GM08714 (cell line): ENCODE data around the gene GRK1.
"Not testable (repeated sequence)": the region's sequence is repeated elsewhere in the genome, so short reads cannot be mapped to it uniquely, and the experiment has no call there.

Experiments used
- H3K4me3 ChIP-seq: fragments of 200-500 bp; sonication (Bioruptor generic); 2 replicates; pipeline ENCODE4 v1.5.1; 2014; ENCODE audit warnings: mild to moderate bottlenecking, low read length, inconsistent platforms
- ZNF274 ChIP-seq: IDR thresholded peaks from 2 replicates; pipeline ENCODE4 v1.6.1; 2012; ENCODE audit warnings: mild to moderate bottlenecking, low read depth, low read length

The GRK1 gene

DNA sequence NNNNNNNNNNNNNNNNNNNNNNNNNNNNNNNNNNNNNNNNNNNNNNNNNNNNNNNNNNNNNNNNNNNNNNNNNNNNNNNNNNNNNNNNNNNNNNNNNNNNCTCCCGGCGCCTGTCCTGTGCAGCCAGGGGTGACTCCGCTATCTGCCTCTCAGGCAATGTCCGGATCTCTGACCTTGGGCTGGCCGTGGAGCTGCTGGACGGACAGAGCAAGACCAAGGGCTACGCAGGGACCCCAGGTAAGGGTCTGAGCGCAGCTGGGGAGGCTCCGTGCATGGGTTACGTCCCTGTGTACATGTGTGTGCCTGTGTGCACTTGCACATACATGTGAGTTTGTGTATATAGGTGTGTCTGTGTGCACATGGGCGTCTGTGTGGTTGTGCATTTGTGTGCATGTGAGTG is 55.9 kb downstream of the GRK1 start:
- no peak overlapping the region for H3K4me3 ChIP-seq
- TF ChIP-seq ZNF274 = no peak

DNA sequence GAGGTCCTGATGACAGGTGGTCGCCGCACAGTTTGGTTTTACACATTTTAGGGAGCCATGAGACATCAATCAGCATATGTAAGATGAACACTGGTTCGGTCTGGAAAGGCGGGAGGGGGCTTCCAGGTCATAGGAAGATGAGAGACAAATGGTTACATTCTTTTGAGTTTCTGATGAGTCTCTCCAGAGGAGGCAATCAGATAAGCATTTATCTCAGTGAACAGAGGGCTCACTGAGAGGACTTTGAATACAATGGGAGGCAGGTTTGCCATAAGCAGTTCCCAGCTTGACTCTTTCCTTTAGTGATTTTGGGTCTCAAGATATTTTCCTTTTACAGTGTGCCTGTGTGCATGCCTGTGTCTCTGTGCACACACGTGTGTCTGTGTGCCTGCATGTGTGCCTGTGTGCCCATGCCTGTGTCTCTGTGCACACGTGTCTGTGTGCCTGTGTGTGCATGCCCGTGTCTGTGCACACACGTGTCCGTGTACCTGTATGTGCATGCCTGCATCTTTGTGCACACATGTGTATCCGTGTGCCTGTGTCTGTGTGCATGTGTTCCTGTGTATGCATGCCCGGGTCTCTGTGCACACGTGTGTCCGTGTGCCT is 56.5 kb downstream of the GRK1 start:
- TF ChIP-seq ZNF274 = no peak
- H3K4me3 ChIP-seq = no peak overlapping the region

DNA sequence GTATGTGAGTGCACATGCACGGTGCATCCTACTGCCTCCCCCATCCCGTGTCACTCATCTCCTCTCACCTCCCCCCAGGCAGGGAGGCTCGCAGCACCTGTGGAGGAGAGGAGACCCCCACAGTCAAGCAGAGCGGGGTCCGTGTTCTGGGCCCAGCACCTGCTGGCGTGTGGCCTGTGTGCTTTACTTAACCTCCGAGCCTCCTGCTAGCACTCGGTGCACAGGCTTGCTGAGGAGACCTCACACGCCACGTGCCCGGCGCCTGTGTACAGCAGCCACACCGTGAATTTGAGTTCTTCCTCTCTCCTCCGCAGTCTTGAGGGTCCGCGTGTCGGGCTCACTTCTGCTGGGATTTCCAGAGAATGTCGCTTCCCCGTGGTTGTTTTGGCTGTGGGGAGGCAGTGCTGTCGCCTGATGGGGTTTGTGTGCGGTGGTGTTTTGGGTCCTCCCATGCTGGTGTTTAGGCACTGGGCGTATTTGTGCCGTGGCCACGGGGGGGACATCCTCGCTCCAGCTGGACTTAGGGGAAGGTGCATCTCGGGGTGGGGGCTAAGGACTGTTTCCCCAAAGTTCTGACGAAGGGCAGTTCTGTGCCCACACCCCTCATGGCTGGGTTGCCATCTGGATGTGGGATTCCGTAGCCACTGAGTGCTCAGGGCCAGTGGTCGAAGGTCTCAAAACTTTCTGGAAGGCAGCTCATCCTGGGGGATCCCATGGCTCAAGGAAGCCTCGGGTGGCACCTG is 57.2 kb downstream of the GRK1 start:
- no peak for TF ChIP-seq ZNF274
- H3K4me3 ChIP-seq = no peak overlapping the region

GRCh38 chr13:113724780-113725315 is 57.8 kb downstream of the GRK1 start:
- H3K4me3 ChIP-seq = peak overlapping the region; percentile 18; the same call in 1 of the 2 replicates
- TF ChIP-seq ZNF274 = no peak

DNA sequence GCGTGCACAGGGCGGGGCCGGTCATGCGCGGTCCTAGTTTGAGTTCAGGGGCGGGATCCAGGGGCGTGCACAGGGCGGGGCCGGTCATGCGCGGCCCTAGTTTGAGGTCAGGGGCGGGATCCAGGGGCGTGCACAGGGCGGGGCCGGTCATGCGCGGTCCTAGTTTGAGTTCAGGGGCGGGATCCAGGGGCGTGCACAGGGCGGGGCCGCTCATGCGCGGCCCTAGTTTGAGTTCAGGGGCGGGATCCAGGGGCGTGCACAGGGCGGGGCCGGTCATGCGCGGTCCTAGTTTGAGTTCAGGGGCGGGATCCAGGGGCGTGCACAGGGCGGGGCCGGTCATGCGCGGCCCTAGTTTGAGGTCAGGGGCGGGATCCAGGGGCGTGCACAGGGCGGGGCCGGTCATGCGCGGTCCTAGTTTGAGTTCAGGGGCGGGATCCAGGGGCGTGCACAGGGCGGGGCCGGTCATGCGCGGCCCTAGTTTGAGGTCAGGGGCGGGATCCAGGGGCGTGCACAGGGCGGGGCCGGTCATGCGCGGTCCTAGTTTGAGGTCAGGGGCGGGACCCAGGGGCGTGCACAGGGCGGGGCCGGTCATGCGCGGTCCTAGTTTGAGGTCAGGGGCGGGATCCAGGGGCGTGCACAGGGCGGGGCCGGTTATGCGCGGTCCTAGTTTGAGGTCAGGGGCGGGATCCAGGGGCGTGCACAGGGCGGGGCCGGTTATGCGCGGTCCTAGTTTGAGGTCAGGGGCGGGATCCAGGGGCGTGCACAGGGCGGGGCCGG is 58.5 kb downstream of the GRK1 start:
- H3K4me3 ChIP-seq = not testable (repeated sequence)

- not testable (repeated sequence) for H3K4me3 ChIP-seq
Observed at GRCh38 chr13:113726106-113726821, 59.2 kb downstream of the GRK1 start.

DNA sequence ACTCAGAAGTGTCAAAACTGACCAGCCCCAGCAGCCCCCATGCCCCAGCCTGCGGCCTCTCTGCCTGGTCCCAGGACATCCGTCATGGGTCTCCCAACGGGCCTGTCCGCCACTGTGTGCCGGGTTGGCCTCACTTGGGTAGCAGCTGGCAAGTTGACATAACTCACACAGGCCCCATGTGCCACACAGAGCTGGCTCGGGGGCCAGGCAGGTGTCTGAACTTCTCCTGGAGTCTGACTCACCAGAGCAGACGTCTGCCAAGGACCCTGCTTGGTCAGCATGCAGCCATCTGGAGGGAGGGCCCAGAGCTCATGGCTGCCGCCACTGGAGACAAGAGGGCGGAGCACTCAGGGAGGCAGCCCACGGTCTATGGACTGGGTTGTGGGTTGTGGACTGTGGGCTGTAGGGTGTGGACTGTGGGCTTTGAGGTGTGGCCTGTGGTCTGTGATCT is 60.0 kb downstream of the GRK1 start:
- no peak overlapping the region for H3K4me3 ChIP-seq
- TF ChIP-seq ZNF274 = no peak

GRCh38 chr13:113728571-113729054 is 61.6 kb downstream of the GRK1 start:
- TF ChIP-seq ZNF274 = no peak
- no peak overlapping the region for H3K4me3 ChIP-seq

- H3K4me3 ChIP-seq = no peak overlapping the region
- TF ChIP-seq ZNF274 = no peak
Observed at GRCh38 chr13:113729187-113730019, 62.4 kb downstream of the GRK1 start.

GRCh38 chr13:113730258-113730691 is 63.3 kb downstream of the GRK1 start:
- no peak overlapping the region for H3K4me3 ChIP-seq
- no peak for TF ChIP-seq ZNF274

DNA sequence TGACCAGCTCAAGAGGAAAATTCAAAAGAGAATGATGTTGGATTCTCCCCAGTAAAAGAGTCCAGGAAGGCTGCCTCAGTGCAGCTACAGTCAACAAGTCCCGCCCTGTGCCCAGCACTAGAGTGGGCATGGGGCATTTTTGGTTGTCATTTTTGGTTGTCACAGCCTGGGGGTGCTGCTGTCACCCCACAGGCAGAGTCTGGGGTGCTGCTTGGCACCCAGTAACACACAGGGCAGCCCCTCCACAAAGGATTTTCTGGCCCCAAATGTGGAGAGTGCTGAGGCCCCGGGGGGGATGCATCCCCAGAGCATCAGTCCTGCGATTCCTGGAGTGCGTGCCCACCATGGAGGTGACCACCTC is 63.8 kb downstream of the GRK1 start:
- TF ChIP-seq ZNF274 = no peak
- no peak overlapping the region for H3K4me3 ChIP-seq

GRCh38 chr13:113731192-113732175 is 64.5 kb downstream of the GRK1 start:
- no peak for TF ChIP-seq ZNF274
- no peak overlapping the region for H3K4me3 ChIP-seq
